GM12878 (cell line): ENCODE results near the gene MALSU1. TPM values are rescaled to one million over a fixed set of nuclear protein-coding genes. Genes with fewer than 3 reads are reported as not detected.

Experiments used
- ATAC-seq: fragments of 200-7000 bp; cut with Tn5 transposase; 3 replicates; pipeline ENCODE4 v1.9.1; 2020; ENCODE audit warnings: mild to moderate bottlenecking, moderate library complexity
- BruUV-seq: library from RNA; stranded (reverse); fragments of 400-500 nt; replicated peaks from 2 replicates; lab custom pipeline; 2021; lab: Mats Ljungman, UMichigan
- CTCF ChIA-PET: fragments of 300-600 bp; sonication (Branson Sonifier 250); formaldehyde crosslinking; extraction: SDS; loops from one replicate; lab custom pipeline; 2021; ENCODE audit warnings: inconsistent platforms; lab: Yijun Ruan, JAX
- POLR2A ChIA-PET: fragments of 350-600 bp; formaldehyde crosslinking; extraction: SDS; loops from one replicate; lab custom pipeline; 2021; ENCODE audit warnings: inconsistent platforms; lab: Charles Lee
- RAD21 ChIA-PET: fragments of 300-600 bp; sonication (Branson Sonifier 250); formaldehyde crosslinking; loops from one replicate; lab custom pipeline; 2023; ENCODE audit warnings: antibody characterized with exemption; ENCODE audit not compliant: unreplicated experiment; lab: Charles Lee
- SMC1A ChIA-PET: fragments of 300-600 bp; sonication (Branson Sonifier 250); formaldehyde crosslinking; loops from one replicate; lab custom pipeline; 2023; ENCODE audit not compliant: unreplicated experiment, uncharacterized antibody; lab: Charles Lee
- DNase-seq: peaks from one replicate; pipeline ENCODE4 v3.0.0-alpha.2; 2011; ENCODE audit warnings: low read depth, low spot score
- FAIRE-seq: peaks from 3 replicates; lab custom pipeline; 2011; peaks lifted over from hg19 to GRCh38; lab: Jason Lieb, UNC
- H2AFZ ChIP-seq: 2 replicates; pipeline ENCODE4 v1.6.0; 2011; ENCODE audit warnings: low read depth, low read length, control low read depth; ENCODE audit not compliant: control insufficient read depth
- H3K27ac ChIP-seq: 2 replicates; pipeline ENCODE4 v1.5.1; 2011; ENCODE audit warnings: control low read depth; ENCODE audit not compliant: control insufficient read depth, insufficient read depth
- H3K27me3 ChIP-seq, 2 experiments: replicated peaks in 1 of 2; 2 replicates each; pipeline versions ENCODE4 v1.6.0 to v1.6.1; 2011; ENCODE audit warnings: low read length in 1 of 2; ENCODE audit not compliant: control insufficient read depth in 2 of 2, insufficient read depth in 2 of 2
- H3K36me3 ChIP-seq, 2 experiments: 2 replicates each; pipeline ENCODE4 v1.5.1; 2011; ENCODE audit warnings: low read length in 1 of 2; ENCODE audit not compliant: control insufficient read depth in 2 of 2, insufficient read depth in 2 of 2
- H3K4me1 ChIP-seq: 2 replicates; pipeline ENCODE4 v1.6.1; 2011; ENCODE audit warnings: mild to moderate bottlenecking, low read length, moderate library complexity, mixed read lengths; ENCODE audit not compliant: control insufficient read depth, insufficient read depth
- H3K4me2 ChIP-seq: 2 replicates; pipeline ENCODE4 v1.6.0; 2011; ENCODE audit warnings: control low read depth; ENCODE audit not compliant: control insufficient read depth, insufficient read depth
- H3K4me3 ChIP-seq: fragments of 200-600 bp; sonication (generic); 2 replicates; pipeline ENCODE4 v1.5.1; 2016
- H3K79me2 ChIP-seq: 2 replicates; pipeline ENCODE4 v1.6.0; 2011; ENCODE audit warnings: low read length; ENCODE audit not compliant: control insufficient read depth, insufficient read depth
- H3K9ac ChIP-seq: 2 replicates; pipeline ENCODE4 v1.8.0; 2011; ENCODE audit warnings: low read length, control low read depth, mixed read lengths; ENCODE audit not compliant: control insufficient read depth, insufficient read depth
- H3K9me3 ChIP-seq: replicated peaks from 3 replicates; pipeline ENCODE4 v1.5.1; 2011; ENCODE audit warnings: mild to moderate bottlenecking, low read length; ENCODE audit not compliant: control insufficient read depth, insufficient read depth
- H4K20me1 ChIP-seq: 2 replicates; pipeline ENCODE4 v1.6.0; 2011; ENCODE audit not compliant: control insufficient read depth, insufficient read depth
- CTCF ChIP-seq, 3 experiments: IDR thresholded peaks in 2 of 3; conservative IDR thresholded peaks in 1 of 3; 2 replicates each; pipeline ENCODE4 v1.5.1; 2011; ENCODE audit warnings: low read depth in 3 of 3, low read length in 3 of 3, mild to moderate bottlenecking in 3 of 3, control low read depth in 2 of 3, moderate library complexity in 2 of 3, inconsistent platforms in 1 of 3, mixed read lengths in 1 of 3; ENCODE audit not compliant: control insufficient read depth in 2 of 3, insufficient read depth in 1 of 3; ENCODE audit errors: extremely low read depth in 1 of 3
- IRF3 ChIP-seq: fragments of 450-650 bp; IDR thresholded peaks from 2 replicates; pipeline ENCODE4 v1.6.1; 2014; ENCODE audit warnings: mild to moderate bottlenecking
- JUNB ChIP-seq: IDR thresholded peaks from 2 replicates; pipeline ENCODE4 v1.6.1; 2016; ENCODE audit warnings: antibody characterized with exemption, mild to moderate bottlenecking
- PKNOX1 ChIP-seq: fragments of 450-650 bp; IDR thresholded peaks from 2 replicates; pipeline ENCODE4 v1.6.1; 2016; ENCODE audit warnings: mild to moderate bottlenecking
- RAD21 ChIP-seq: IDR thresholded peaks from 2 replicates; pipeline ENCODE4 v1.6.1; 2011; ENCODE audit warnings: mild to moderate bottlenecking, low read depth, low read length, moderate library complexity; ENCODE audit not compliant: insufficient read depth
- SMC3 ChIP-seq: IDR thresholded peaks from 2 replicates; pipeline ENCODE4 v1.6.1; 2011; ENCODE audit warnings: low read length, improper control_type of control experiment, borderline replicate concordance
- SUPT20H ChIP-seq: IDR thresholded peaks from 2 replicates; pipeline ENCODE4 v1.6.1; 2011; ENCODE audit warnings: low read depth, mild to moderate bottlenecking, low read length, moderate library complexity, borderline replicate concordance; ENCODE audit not compliant: control insufficient read depth
- SUZ12 ChIP-seq: fragments of 200-600 bp; sonication (generic); IDR thresholded peaks from one replicate; pipeline ENCODE4 v1.6.1; 2018; ENCODE audit warnings: antibody characterized with exemption, mild to moderate bottlenecking; ENCODE audit not compliant: unreplicated experiment
- ZBED1 ChIP-seq: IDR thresholded peaks from 2 replicates; pipeline ENCODE4 v1.6.1; 2016; ENCODE audit warnings: borderline replicate concordance
- WGBS: methylation state at CpG from one replicate; pipeline ENCODE4 v1.1.6; 2016; ENCODE audit warnings: low lambda C conversion rate; ENCODE audit not compliant: insufficient replicate concordance, insufficient coverage; ENCODE audit errors: missing lambda C conversion rate; 5-methylcytosine and 5-hydroxymethylcytosine counted together
- in situ Hi-C: fragments of 300-500 bp; cut with MboI; formaldehyde crosslinking; loops from 9 replicates; pipeline ENCODE4 v1.14.3; 2018; ENCODE audit warnings: mixed read lengths
- intact Hi-C: fragments of 100-400 bp; cut with micrococcal nuclease; formaldehyde crosslinking; loops from one replicate; pipeline ENCODE4 v1.14.2; 2022; ENCODE audit not compliant: unreplicated experiment
- polyA plus RNA-seq, 11 experiments: library from polyadenylated mRNA; depleted of rRNA in 4 of 11; unstranded in 6 of 11; stranded (reverse) in 5 of 11; fragments of >200 nt; fragmentation: Nextera tagmentation in 4 of 11; fragmentation: Illumina TruSeq in 1 of 11; extraction: Ambion mirVana in 4 of 11; extraction: Trizol in 1 of 11; gene quantifications; 1 replicate in 1 of 11; 2 replicates in 10 of 11; pipeline versions ENCODE4 v1.2.1 to v1.2.3, GENCODE V29; 2011 to 2016; ENCODE audit warnings: inconsistent platforms in 2 of 11, missing spikeins in 2 of 11, low read depth in 1 of 11
- total RNA-seq, 4 experiments: library from RNA; depleted of rRNA in 3 of 4; stranded (reverse); fragments of >200 nt in 3 of 4; fragmentation: Illumina TruSeq in 1 of 4; extraction: Trizol in 1 of 4; gene quantifications; 2 replicates each; pipeline versions ENCODE4 v1.2.1 to v1.2.3, GENCODE V29; 2013 to 2021

Gene MALSU1
- total and polyA plus RNA-seq, 10 of the 15 experiments (the other 5 are each of a cell fraction or from before 2014, with no cell fraction given), result 8.5 to 159 (median 73.7) TPM

GRCh38 chr7:23357190-23358093, 58.3 kb downstream of the MALSU1 start:
- Histone ChIP-seq H3K36me3 (peaks cover 0 to 13% of the 10 kb centered on the region in 2 experiments; a peak in 3 of 4 replicates), H3K4me3 (no peak overlapping the region), H4K20me1 (no peaks in the 10 kb centered on the region), H3K79me2 (peaks cover 9% of the 10 kb centered on the region), H3K9ac (no peak overlapping the region), H2AFZ (no peak overlapping the region), H3K9me3 (peaks cover 3% of the 10 kb centered on the region; the same call in 2 of the 3 replicates), H3K27ac (no peak overlapping the region; the same call in 1 of the 2 replicates), H3K4me1 (peaks cover 30% of the 10 kb centered on the region), H3K4me2 (no peak overlapping the region; the same call in 1 of the 2 replicates), H3K27me3 (no peaks in the 10 kb centered on the region)
- ChIA-PET RAD21 (interaction anchor here (0.5 to 2.5 kb wide), 56 partner anchors 8 to 354 kb away, joined by 3 to 46 read pairs (median 6); partner anchors contain the start of genes CCDC126, IGF2BP3 and STK31), CTCF (interaction anchor here (0.6 to 2.4 kb wide), 67 partner anchors 10 to 1143 kb away, joined by 3 to 71 read pairs (median 5); partner anchors contain the start of genes IGF2BP3, MALSU1 and STK31), SMC1A (interaction anchor here (0.7 to 2.3 kb wide), 60 partner anchors 8 to 352 kb away, joined by 3 to 50 read pairs (median 6); partner anchors contain the start of genes CCDC126 and MALSU1), POLR2A (interaction anchor here (0.8 to 1.9 kb wide), 10 partner anchors 10 to 183 kb away, joined by 3 to 13 read pairs (median 4); partner anchors contain the start of genes IGF2BP3 and TRA2A)
- intact Hi-C loops, result loop anchor here (2.0 to 5.0 kb wide), 2 partner anchors 115 to 187 kb away; partner anchors contain the start of gene IGF2BP3
- no TSS peak for BruUV-seq
- WGBS, result 18% methylated on average over 6 of the region's 6 CpGs
- in situ Hi-C loops, result no loop called here
- TF ChIP-seq JUNB (peak; percentile 8; the same call in 1 of the 2 replicates), SMC3 (peak; percentile 60; the same call in 1 of the 2 replicates), RAD21 (peak; percentile 72), SUPT20H (no peak), CTCF (IDR thresholded peaks at IDR 0.05 in 2 of 3, conservative IDR thresholded peaks at IDR 0.05 in 1 of 3; ENCODE audit: control insufficient read depth in 2 of 3, extremely low read depth in 1 of 3, insufficient read depth in 1 of 3, low read depth in 3 of 3, low read length in 3 of 3) (peak; percentile 23 to 62 (median 36); a peak in 2 of 6 replicates), IRF3 (no peak), ZBED1 (no peak), PKNOX1 (peak; percentile 17; the same call in 1 of the 2 replicates), SUZ12 (no peak)
- ATAC-seq (peak; percentile 68), DNase-seq (no peak), FAIRE-seq (peak; percentile 35)
